ENCODE data around the gene CLOCK. TPM values are rescaled to one million over a fixed set of nuclear protein-coding genes. Genes with fewer than 3 reads are reported as not detected.
A peak's percentile ranks its signal among the peaks of the same experiment; 100 is the strongest.

The CLOCK gene
- total RNA-seq, 6 donors from 2014 or later: 10.2 to 39.6 (median 22.2) TPM

GRCh38 chr4:55575513-55575912 is 28.8 kb upstream of the CLOCK start:
- no peaks in the 10 kb centered on the region for H3K4me1 ChIP-seq
- H3K9me3 ChIP-seq: peaks cover 7 to 16% (median 11%) of the 10 kb centered on the region in 4 donors
- H3K36me3 ChIP-seq: no peaks in the 10 kb centered on the region
- no peak overlapping the region for H3K4me3 ChIP-seq
- 82 to 97% methylated on average over 1 of the region's 1 CpG for WGBS, 2 donors
- DNase-seq (no peak), ATAC-seq (ENCODE audit: low FRiP score in 2 of 2) (no peak)
- H3K27me3 ChIP-seq: no peaks in the 10 kb centered on the region
- no peak overlapping the region for H3K27ac ChIP-seq
- TF ChIP-seq POLR2AphosphoS5 (IDR thresholded peaks at IDR 0.05) (no peak), CTCF (IDR thresholded peaks at IDR 0.05) (no peak), POLR2A (IDR thresholded peaks at IDR 0.05) (no peak), EP300 (IDR thresholded peaks at IDR 0.05) (no peak)

GRCh38 chr4:55574252-55574651 is 27.5 kb upstream of the CLOCK start:
- TF ChIP-seq CTCF (IDR thresholded peaks at IDR 0.05): no peak
- TF ChIP-seq POLR2AphosphoS5 (IDR thresholded peaks at IDR 0.05): no peak
- TF ChIP-seq POLR2A (IDR thresholded peaks at IDR 0.05): no peak
- no peak for TF ChIP-seq EP300 (IDR thresholded peaks at IDR 0.05)
- H3K9me3 ChIP-seq: peaks cover 7 to 16% (median 11%) of the 10 kb centered on the region in 4 donors
- no peak overlapping the region for H3K4me3 ChIP-seq
- no peak for DNase-seq
- H3K27me3 ChIP-seq: no peaks in the 10 kb centered on the region
- no peak overlapping the region for H3K27ac ChIP-seq
- H3K4me1 ChIP-seq: no peaks in the 10 kb centered on the region
- 83 to 95% methylated on average over 1 of the region's 1 CpG for WGBS, 2 donors
- no peak for ATAC-seq (ENCODE audit: low FRiP score in 2 of 2)
- no peaks in the 10 kb centered on the region for H3K36me3 ChIP-seq

- H3K4me3 ChIP-seq: no peak overlapping the region
- H3K9me3 ChIP-seq: peaks cover 7 to 12% (median 10%) of the 10 kb centered on the region in 4 donors
- H3K27ac ChIP-seq: no peak overlapping the region
- no peak for TF ChIP-seq EP300 (IDR thresholded peaks at IDR 0.05)
- TF ChIP-seq POLR2A (IDR thresholded peaks at IDR 0.05): no peak
- no peak for TF ChIP-seq POLR2AphosphoS5 (IDR thresholded peaks at IDR 0.05)
- TF ChIP-seq CTCF (IDR thresholded peaks at IDR 0.05): no peak
- no peaks in the 10 kb centered on the region for H3K36me3 ChIP-seq
- H3K27me3 ChIP-seq: no peaks in the 10 kb centered on the region
- DNase-seq (no peak), ATAC-seq (ENCODE audit: low FRiP score in 2 of 2) (peak in 1 of 2 donors; percentile 41)
- H3K4me1 ChIP-seq: no peaks in the 10 kb centered on the region
- WGBS, 2 donors: 77 to 80% methylated on average over 3 of the region's 3 CpGs
These were observed 25.1 kb upstream of the CLOCK start for GRCh38 chr4:55571806-55572205.

GRCh38 chr4:55568905-55569504 is 22.3 kb upstream of the CLOCK start:
- Histone ChIP-seq H3K27ac (no peak overlapping the region), H3K27me3 (no peaks in the 10 kb centered on the region), H3K9me3 (no peaks in the 10 kb centered on the region), H3K4me3 (no peak overlapping the region), H3K36me3 (no peaks in the 10 kb centered on the region), H3K4me1 (no peaks in the 10 kb centered on the region)
- no peak for ATAC-seq (ENCODE audit: low FRiP score in 2 of 2)
- DNase-seq: no peak
- TF ChIP-seq EP300 (IDR thresholded peaks at IDR 0.05) (no peak), CTCF (IDR thresholded peaks at IDR 0.05) (no peak), POLR2AphosphoS5 (IDR thresholded peaks at IDR 0.05) (no peak), POLR2A (IDR thresholded peaks at IDR 0.05) (no peak)
- 78 to 82% methylated on average over 1 of the region's 1 CpG for WGBS, 2 donors

- Histone ChIP-seq H3K9me3 (no peaks in the 10 kb centered on the region), H3K4me3 (no peak overlapping the region), H3K27me3 (no peaks in the 10 kb centered on the region), H3K27ac (no peak overlapping the region), H3K36me3 (no peaks in the 10 kb centered on the region), H3K4me1 (no peaks in the 10 kb centered on the region)
- TF ChIP-seq CTCF (IDR thresholded peaks at IDR 0.05) (no peak), POLR2A (IDR thresholded peaks at IDR 0.05) (no peak), POLR2AphosphoS5 (IDR thresholded peaks at IDR 0.05) (no peak), EP300 (IDR thresholded peaks at IDR 0.05) (no peak)
- no peak for DNase-seq
- WGBS, 2 donors: 80 to 96% methylated on average over 1 of the region's 1 CpG
- ATAC-seq (ENCODE audit: low FRiP score in 2 of 2): peak in 1 of 2 donors; percentile 52
These were observed 15.2 kb upstream of the CLOCK start for GRCh38 chr4:55561889-55562288.

All from upper lobe of left lung (tissue), 6 donors.